NCI-H345 treated with DMSO at 0.1 percent for 48 hours (cell line): Measurements from ENCODE around the gene IGFLR1.
A peak's percentile ranks its signal among the peaks of the same experiment; 100 is the strongest.

Source experiments
- DNase-seq: peaks from one replicate; lab custom pipeline; 2025; ENCODE audit not compliant: unreplicated experiment; lab: John Stamatoyannopoulos, UW

The IGFLR1 gene

GRCh38 chr19:35740423-35741202, 1.6 kb downstream of the IGFLR1 start:
- DNase-seq, result peak; percentile 100

GRCh38 chr19:35740108-35740422, 2.2 kb downstream of the IGFLR1 start:
- no peak for DNase-seq

- DNase-seq, result no peak
Observed at GRCh38 chr19:35739275-35740107, 2.8 kb downstream of the IGFLR1 start.

GRCh38 chr19:35738887-35739229, 3.4 kb downstream of the IGFLR1 start:
- no peak for DNase-seq

- no peak for DNase-seq
Observed at GRCh38 chr19:35738021-35738886, 4.0 kb downstream of the IGFLR1 start.

- DNase-seq, result no peak
Observed at GRCh38 chr19:35736913-35737886, 5.1 kb downstream of the IGFLR1 start.

GRCh38 chr19:35734889-35735288, 7.4 kb downstream of the IGFLR1 start:
- DNase-seq, result no peak

- DNase-seq, result no peak
Observed at GRCh38 chr19:35734273-35734672, 8.0 kb downstream of the IGFLR1 start.

GRCh38 chr19:35733180-35734125, 8.8 kb downstream of the IGFLR1 start:
- DNase-seq, result no peak

- DNase-seq, result no peak
Observed at GRCh38 chr19:35732540-35733179, 9.6 kb downstream of the IGFLR1 start.

- no peak for DNase-seq
Observed at GRCh38 chr19:35731779-35732405, 10.4 kb downstream of the IGFLR1 start.

- no peak for DNase-seq
Observed at GRCh38 chr19:35731353-35731752, 10.9 kb downstream of the IGFLR1 start.

- no peak for DNase-seq
Observed at GRCh38 chr19:35730326-35730725, 11.9 kb downstream of the IGFLR1 start.

- no peak for DNase-seq
Observed at GRCh38 chr19:35729763-35730162, 12.5 kb downstream of the IGFLR1 start.

- no peak for DNase-seq
Observed at GRCh38 chr19:35729021-35729420, 13.2 kb downstream of the IGFLR1 start.

- DNase-seq, result no peak
Observed at GRCh38 chr19:35727956-35728706, 14.1 kb downstream of the IGFLR1 start.

GRCh38 chr19:35727053-35727955, 14.9 kb downstream of the IGFLR1 start:
- DNase-seq, result no peak
